RWPE2 (cell line): Measurements from ENCODE around the gene TBX6.
A peak's percentile ranks its signal among the peaks of the same experiment; 100 is the strongest.

ENCODE experiments used
- ATAC-seq: fragments of 200-7000 bp; cut with Tn5 transposase; 3 replicates; pipeline ENCODE4 v1.9.1; 2021; ENCODE audit warnings: low read depth
- DNase-seq: peaks from one replicate; pipeline ENCODE4 v3.0.0-alpha.2; 2020; ENCODE audit warnings: low spot score
- H3K27ac ChIP-seq: fragments of 450-650 bp; 2 replicates; pipeline ENCODE4 v1.5.1; 2017; ENCODE audit warnings: mild to moderate bottlenecking; ENCODE audit not compliant: poor library complexity, severe bottlenecking
- H3K27me3 ChIP-seq: fragments of 250-450 bp; sonication (Bioruptor Pico); 2 replicates; pipeline ENCODE4 v1.5.1; 2021; ENCODE audit warnings: mild to moderate bottlenecking, moderate library complexity; ENCODE audit not compliant: insufficient read depth, poor library complexity, severe bottlenecking
- H3K36me3 ChIP-seq: fragments of 250-450 bp; sonication (Bioruptor Pico); 2 replicates; pipeline ENCODE4 v1.5.1; 2020; ENCODE audit warnings: low read depth, mild to moderate bottlenecking, moderate library complexity
- H3K4me1 ChIP-seq: fragments of 250-450 bp; sonication (Bioruptor Pico); 2 replicates; pipeline ENCODE4 v1.5.1; 2021; ENCODE audit warnings: mild to moderate bottlenecking, moderate library complexity; ENCODE audit not compliant: insufficient read depth, poor library complexity, severe bottlenecking
- H3K4me3 ChIP-seq: fragments of 250-450 bp; sonication (Bioruptor Pico); 2 replicates; pipeline ENCODE4 v1.5.1; 2021; ENCODE audit warnings: mild to moderate bottlenecking, moderate library complexity; ENCODE audit not compliant: severe bottlenecking
- H3K9me3 ChIP-seq: fragments of 250-450 bp; sonication (Bioruptor Pico); 2 replicates; pipeline ENCODE4 v1.5.1; 2021; ENCODE audit warnings: mild to moderate bottlenecking, moderate library complexity; ENCODE audit not compliant: severe bottlenecking
- TF ChIP-seq, protein P1 (sequence below): fragments of 450-650 bp; IDR thresholded peaks from one replicate; pipeline ENCODE4 v1.5.1; 2017; ENCODE audit warnings: mild to moderate bottlenecking, moderate library complexity; ENCODE audit not compliant: poor library complexity, severe bottlenecking

Gene TBX6

DNA sequence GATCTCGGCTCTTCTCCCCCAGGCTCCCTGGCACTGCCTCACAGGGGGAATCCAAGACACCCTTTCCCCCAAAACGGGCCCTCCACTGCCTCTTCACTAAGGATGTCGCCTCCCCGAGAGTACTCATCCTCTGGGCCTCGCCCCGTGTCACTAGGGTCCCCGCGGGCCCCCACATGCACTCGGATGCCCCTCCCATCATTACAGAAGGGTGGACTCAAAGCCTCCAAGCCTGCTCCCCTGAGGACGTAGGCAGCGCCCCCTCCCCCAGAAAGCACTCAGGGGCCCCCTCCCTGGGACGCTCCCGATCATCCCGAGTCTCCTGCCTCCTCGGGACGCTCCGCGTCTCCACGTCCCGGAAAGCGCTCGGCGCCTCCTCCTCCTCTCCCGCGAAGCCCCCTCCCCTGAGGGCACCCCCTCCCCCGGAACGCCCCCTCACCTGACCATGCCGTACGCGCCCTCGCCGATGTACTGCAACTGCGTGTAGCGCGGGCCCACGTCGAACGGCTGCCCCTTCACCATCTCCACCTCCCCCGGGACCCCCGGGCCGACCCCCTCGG, 31.0 kb upstream of the TBX6 start:
- no peaks in the 10 kb centered on the region for H3K9me3 ChIP-seq
- H3K36me3 ChIP-seq = peaks cover 9% of the 10 kb centered on the region
- no peaks in the 10 kb centered on the region for H3K27me3 ChIP-seq
- H3K4me1 ChIP-seq = peaks cover 3% of the 10 kb centered on the region
- TF ChIP-seq, protein P1, sequence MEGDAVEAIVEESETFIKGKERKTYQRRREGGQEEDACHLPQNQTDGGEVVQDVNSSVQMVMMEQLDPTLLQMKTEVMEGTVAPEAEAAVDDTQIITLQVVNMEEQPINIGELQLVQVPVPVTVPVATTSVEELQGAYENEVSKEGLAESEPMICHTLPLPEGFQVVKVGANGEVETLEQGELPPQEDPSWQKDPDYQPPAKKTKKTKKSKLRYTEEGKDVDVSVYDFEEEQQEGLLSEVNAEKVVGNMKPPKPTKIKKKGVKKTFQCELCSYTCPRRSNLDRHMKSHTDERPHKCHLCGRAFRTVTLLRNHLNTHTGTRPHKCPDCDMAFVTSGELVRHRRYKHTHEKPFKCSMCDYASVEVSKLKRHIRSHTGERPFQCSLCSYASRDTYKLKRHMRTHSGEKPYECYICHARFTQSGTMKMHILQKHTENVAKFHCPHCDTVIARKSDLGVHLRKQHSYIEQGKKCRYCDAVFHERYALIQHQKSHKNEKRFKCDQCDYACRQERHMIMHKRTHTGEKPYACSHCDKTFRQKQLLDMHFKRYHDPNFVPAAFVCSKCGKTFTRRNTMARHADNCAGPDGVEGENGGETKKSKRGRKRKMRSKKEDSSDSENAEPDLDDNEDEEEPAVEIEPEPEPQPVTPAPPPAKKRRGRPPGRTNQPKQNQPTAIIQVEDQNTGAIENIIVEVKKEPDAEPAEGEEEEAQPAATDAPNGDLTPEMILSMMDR = no peak
- peak overlapping the region; percentile 89 for H3K4me3 ChIP-seq
- DNase-seq (no peak), ATAC-seq (no peak; the same call in 2 of the 3 replicates)
- H3K27ac ChIP-seq = peak overlapping the region; percentile 41

DNA sequence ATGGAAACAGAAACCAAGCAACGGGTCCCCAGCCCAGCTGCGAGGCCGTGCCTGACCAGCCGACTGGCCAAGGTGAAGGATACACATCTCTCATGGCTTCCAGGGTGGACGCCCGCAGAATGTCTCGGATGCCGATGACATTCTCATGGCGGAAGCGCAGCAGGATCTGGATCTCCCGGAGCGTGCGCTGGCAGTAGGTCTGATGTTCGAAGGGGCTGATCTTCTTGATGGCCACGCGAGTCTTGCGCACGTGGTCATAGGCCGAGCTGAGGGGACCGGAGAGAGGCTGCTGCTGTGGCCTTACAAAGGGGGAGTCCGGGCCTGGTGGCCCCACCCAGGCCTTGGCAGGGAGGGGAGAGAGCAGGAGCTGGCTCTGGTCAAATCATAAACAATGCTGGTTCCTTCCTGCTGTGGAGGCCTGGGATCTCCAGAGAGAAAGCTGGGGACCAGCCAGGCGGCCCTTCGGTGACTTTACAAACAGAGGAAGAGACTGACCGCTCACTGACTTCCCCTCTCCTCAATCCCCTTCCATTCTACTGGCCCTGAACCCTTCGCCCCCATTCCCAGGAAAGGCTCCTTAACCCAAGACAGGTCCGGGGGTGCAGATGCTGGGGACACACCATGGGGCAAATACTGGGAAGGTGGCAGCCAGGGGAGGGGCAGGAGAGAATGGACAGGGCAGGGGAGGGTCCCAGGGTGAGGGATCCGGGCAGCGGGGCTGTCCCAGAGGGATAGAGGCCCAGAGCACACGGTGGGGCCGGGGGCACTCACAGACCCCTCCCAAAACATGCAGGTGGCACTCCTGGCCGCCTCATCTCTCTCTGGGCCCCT, 30.2 kb upstream of the TBX6 start:
- Histone ChIP-seq H3K36me3 (peaks cover 15% of the 10 kb centered on the region), H3K4me3 (peak overlapping the region; percentile 89), H3K4me1 (peaks cover 3% of the 10 kb centered on the region), H3K27me3 (no peaks in the 10 kb centered on the region), H3K27ac (peak overlapping the region; percentile 41), H3K9me3 (no peaks in the 10 kb centered on the region)
- DNase-seq (no peak), ATAC-seq (no peak)
- TF ChIP-seq, protein P1 = no peak

DNA sequence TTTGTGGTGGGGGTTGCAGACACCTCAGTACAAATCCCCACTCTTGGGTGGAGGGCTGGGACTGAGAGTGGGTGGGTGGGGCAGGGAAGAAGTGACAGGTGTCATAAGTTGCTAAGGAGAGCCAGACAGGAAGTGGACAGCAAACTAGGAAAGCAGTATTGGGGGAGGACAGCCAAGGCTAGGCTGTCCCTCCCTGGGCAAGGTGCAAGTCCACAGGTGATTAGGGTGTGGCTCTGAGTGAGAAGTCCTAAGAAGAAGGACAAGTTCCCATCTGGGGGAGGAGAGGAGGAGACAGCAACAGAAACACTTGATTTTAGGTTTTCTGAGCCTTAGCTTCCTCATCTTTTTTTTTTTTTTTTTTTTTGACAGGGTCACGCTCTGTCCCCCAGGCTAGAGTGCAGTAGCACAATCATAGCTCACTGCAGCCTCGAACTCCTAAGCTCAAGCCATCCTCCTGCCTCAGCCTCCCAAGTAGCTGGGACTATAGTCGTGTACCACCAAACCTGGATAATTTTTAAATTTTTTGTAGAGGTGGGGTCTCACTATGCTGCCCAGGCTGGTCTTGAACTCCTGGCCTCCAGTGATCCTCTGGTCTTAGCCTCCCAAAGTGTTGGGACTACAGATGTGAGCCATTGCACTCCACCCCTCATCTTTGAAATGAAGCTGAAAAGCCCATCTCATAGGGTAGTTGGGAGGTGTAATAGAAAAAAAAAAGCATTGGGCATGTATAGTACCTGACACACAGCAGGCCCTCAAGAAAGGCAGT, 28.8 kb upstream of the TBX6 start:
- no peaks in the 10 kb centered on the region for H3K9me3 ChIP-seq
- H3K27ac ChIP-seq = no peak overlapping the region
- ATAC-seq = no peak

DNA sequence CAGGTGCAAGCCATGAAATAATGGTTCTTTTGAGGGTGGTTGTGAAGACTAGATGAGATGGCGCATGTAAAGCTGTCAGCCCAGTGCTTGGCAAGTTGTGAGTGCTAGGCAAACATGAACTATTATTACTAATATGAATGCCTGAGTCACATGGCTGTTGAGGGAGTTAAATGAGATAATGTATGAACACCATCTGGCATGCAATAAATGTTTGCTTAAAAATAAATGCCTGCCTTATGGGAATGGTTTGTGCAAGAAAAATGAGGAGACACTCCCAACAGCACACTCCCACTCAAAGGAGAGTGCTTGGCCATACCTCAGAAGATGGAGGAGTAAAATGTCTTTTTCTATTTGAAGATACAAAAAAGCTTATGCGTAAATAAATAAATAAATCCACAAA, 27.7 kb upstream of the TBX6 start:
- no peaks in the 10 kb centered on the region for H3K9me3 ChIP-seq
- H3K4me3 ChIP-seq = no peak overlapping the region
- no peaks in the 10 kb centered on the region for H3K27me3 ChIP-seq
- H3K27ac ChIP-seq = no peak overlapping the region
- ATAC-seq (no peak), DNase-seq (no peak)
- H3K36me3 ChIP-seq = peaks cover 15% of the 10 kb centered on the region
- H3K4me1 ChIP-seq = peaks cover 3% of the 10 kb centered on the region
- TF ChIP-seq, protein P1 = no peak

More for the DNA sequence above, 28.8 kb upstream of the TBX6 start:
- Histone ChIP-seq H3K27me3 (no peaks in the 10 kb centered on the region), H3K36me3 (peaks cover 15% of the 10 kb centered on the region), H3K4me3 (no peak overlapping the region), H3K4me1 (peaks cover 3% of the 10 kb centered on the region)
- no peak for DNase-seq
- TF ChIP-seq, protein P1 = no peak
